Measurements from ENCODE around the gene SCYGR5. TPM values are rescaled to one million over a fixed set of nuclear protein-coding genes. Genes with fewer than 3 reads are reported as not detected.

SCYGR5 gene
- total and polyA plus RNA-seq, 2 of the 8 experiments (the other 6 are each of a cell fraction or from before 2014, with no cell fraction given) = not detected

DNA sequence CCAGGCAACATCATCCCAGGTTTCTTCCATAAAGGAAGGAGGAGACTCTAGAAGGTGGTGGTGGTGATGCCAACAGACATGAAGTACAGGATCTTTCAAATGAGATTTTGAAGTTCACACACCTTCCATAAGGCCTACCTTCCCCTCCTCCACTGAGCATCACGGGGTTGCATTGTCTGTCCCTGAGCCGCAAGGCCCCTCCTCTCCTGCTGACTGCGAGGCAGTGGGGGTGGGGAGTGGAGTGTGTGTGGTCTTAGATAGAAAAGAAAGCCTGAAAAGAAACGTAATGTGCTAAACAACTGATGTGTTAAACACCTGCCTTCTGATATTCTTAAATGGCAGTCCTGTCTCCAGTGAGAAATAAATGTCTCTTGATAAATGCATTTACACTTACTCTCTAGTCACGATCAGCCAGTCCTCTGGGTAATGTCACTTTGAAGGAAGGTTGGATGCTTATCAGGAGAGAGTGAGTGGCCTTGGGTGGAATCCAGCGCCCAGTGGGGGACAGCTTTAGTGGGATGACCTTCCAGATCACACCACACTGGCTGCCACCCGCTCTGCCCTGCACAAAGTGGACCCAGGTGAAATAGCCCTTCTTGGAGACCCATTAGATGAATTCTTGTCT is 5.5 kb upstream of the SCYGR5 start (continued):
- TF ChIP-seq KDM4A (IDR thresholded peaks at IDR 0.05; ENCODE audit: low read depth, low read length, severe bottlenecking) (no peak), SIN3A (conservative IDR thresholded peaks at IDR 0.05 in 1 of 2, IDR thresholded peaks at IDR 0.05 in 1 of 2; ENCODE audit: low read depth in 1 of 2, low read length in 2 of 2) (no peak), TAF7 (optimal IDR thresholded peaks at IDR 0.05; ENCODE audit: borderline replicate concordance, low read depth, low read length) (no peak), SIRT6 (IDR thresholded peaks at IDR 0.05; ENCODE audit: low read length) (no peak), ZNF274 (IDR thresholded peaks at IDR 0.05; ENCODE audit: borderline replicate concordance, extremely low read depth, low read length) (no peak), NANOG (IDR thresholded peaks at IDR 0.05; ENCODE audit: insufficient read depth, low read depth, low read length, poor library complexity, severe bottlenecking) (no peak), HDAC2 (IDR thresholded peaks at IDR 0.05; ENCODE audit: borderline replicate concordance in 1 of 2, low read depth in 2 of 2, low read length in 2 of 2) (no peak), SIX5 (IDR thresholded peaks at IDR 0.05; ENCODE audit: low read depth, low read length) (no peak), KDM1A (IDR thresholded peaks at IDR 0.05; ENCODE audit: borderline replicate concordance, low read length) (no peak)
- TF ChIP-seq, protein P1, sequence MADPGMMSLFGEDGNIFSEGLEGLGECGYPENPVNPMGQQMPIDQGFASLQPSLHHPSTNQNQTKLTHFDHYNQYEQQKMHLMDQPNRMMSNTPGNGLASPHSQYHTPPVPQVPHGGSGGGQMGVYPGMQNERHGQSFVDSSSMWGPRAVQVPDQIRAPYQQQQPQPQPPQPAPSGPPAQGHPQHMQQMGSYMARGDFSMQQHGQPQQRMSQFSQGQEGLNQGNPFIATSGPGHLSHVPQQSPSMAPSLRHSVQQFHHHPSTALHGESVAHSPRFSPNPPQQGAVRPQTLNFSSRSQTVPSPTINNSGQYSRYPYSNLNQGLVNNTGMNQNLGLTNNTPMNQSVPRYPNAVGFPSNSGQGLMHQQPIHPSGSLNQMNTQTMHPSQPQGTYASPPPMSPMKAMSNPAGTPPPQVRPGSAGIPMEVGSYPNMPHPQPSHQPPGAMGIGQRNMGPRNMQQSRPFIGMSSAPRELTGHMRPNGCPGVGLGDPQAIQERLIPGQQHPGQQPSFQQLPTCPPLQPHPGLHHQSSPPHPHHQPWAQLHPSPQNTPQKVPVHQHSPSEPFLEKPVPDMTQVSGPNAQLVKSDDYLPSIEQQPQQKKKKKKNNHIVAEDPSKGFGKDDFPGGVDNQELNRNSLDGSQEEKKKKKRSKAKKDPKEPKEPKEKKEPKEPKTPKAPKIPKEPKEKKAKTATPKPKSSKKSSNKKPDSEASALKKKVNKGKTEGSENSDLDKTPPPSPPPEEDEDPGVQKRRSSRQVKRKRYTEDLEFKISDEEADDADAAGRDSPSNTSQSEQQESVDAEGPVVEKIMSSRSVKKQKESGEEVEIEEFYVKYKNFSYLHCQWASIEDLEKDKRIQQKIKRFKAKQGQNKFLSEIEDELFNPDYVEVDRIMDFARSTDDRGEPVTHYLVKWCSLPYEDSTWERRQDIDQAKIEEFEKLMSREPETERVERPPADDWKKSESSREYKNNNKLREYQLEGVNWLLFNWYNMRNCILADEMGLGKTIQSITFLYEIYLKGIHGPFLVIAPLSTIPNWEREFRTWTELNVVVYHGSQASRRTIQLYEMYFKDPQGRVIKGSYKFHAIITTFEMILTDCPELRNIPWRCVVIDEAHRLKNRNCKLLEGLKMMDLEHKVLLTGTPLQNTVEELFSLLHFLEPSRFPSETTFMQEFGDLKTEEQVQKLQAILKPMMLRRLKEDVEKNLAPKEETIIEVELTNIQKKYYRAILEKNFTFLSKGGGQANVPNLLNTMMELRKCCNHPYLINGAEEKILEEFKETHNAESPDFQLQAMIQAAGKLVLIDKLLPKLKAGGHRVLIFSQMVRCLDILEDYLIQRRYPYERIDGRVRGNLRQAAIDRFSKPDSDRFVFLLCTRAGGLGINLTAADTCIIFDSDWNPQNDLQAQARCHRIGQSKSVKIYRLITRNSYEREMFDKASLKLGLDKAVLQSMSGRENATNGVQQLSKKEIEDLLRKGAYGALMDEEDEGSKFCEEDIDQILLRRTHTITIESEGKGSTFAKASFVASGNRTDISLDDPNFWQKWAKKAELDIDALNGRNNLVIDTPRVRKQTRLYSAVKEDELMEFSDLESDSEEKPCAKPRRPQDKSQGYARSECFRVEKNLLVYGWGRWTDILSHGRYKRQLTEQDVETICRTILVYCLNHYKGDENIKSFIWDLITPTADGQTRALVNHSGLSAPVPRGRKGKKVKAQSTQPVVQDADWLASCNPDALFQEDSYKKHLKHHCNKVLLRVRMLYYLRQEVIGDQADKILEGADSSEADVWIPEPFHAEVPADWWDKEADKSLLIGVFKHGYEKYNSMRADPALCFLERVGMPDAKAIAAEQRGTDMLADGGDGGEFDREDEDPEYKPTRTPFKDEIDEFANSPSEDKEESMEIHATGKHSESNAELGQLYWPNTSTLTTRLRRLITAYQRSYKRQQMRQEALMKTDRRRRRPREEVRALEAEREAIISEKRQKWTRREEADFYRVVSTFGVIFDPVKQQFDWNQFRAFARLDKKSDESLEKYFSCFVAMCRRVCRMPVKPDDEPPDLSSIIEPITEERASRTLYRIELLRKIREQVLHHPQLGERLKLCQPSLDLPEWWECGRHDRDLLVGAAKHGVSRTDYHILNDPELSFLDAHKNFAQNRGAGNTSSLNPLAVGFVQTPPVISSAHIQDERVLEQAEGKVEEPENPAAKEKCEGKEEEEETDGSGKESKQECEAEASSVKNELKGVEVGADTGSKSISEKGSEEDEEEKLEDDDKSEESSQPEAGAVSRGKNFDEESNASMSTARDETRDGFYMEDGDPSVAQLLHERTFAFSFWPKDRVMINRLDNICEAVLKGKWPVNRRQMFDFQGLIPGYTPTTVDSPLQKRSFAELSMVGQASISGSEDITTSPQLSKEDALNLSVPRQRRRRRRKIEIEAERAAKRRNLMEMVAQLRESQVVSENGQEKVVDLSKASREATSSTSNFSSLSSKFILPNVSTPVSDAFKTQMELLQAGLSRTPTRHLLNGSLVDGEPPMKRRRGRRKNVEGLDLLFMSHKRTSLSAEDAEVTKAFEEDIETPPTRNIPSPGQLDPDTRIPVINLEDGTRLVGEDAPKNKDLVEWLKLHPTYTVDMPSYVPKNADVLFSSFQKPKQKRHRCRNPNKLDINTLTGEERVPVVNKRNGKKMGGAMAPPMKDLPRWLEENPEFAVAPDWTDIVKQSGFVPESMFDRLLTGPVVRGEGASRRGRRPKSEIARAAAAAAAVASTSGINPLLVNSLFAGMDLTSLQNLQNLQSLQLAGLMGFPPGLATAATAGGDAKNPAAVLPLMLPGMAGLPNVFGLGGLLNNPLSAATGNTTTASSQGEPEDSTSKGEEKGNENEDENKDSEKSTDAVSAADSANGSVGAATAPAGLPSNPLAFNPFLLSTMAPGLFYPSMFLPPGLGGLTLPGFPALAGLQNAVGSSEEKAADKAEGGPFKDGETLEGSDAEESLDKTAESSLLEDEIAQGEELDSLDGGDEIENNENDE (IDR thresholded peaks at IDR 0.05; ENCODE audit: insufficient replicate concordance, low read length) = no peak
